ENCODE results near the gene BAIAP2. TPM values are rescaled to one million over a fixed set of nuclear protein-coding genes. Genes with fewer than 3 reads are reported as not detected.

BAIAP2 gene
- total and polyA plus RNA-seq, 2 of the 13 experiments (the other 11 are each of a cell fraction or from before 2014, with no cell fraction given), result 22.5 to 24.0 TPM

- TF ChIP-seq, protein P1, sequence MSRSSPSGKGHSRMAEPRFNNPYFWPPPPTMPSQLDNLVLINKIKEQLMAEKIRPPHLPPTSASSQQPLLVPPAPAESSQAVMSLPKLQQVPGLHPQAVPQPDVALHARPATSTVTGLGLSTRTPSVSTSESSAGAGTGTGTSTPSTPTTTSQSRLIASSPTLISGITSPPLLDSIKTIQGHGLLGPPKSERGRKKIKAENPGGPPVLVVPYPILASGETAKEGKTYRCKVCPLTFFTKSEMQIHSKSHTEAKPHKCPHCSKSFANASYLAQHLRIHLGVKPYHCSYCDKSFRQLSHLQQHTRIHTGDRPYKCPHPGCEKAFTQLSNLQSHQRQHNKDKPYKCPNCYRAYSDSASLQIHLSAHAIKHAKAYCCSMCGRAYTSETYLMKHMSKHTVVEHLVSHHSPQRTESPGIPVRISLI (CRISPR knock-in tag; IDR thresholded peaks at IDR 0.05; ENCODE audit: borderline replicate concordance), result peak; percentile 95
- TF ChIP-seq CAMTA2 (CRISPR knock-in tag; IDR thresholded peaks at IDR 0.05; ENCODE audit: borderline replicate concordance) (no peak), ZNF775 (CRISPR knock-in tag; IDR thresholded peaks at IDR 0.05; ENCODE audit: borderline replicate concordance) (peak; percentile 63; the same call in 1 of the 2 replicates), ZNF232 (CRISPR knock-in tag; IDR thresholded peaks at IDR 0.05; ENCODE audit: borderline replicate concordance) (no peak), MED8 (CRISPR knock-in tag; IDR thresholded peaks at IDR 0.05; ENCODE audit: insufficient replicate concordance) (peak; percentile 19), ZNF292 (CRISPR knock-in tag; IDR thresholded peaks at IDR 0.05; ENCODE audit: borderline replicate concordance, low read depth) (0 out of 2 replicates have a peak, but pooled peaks have one; percentile 29), RXRA (CRISPR knock-in tag; IDR thresholded peaks at IDR 0.05) (peak; percentile 74), ZNF501 (CRISPR knock-in tag; IDR thresholded peaks at IDR 0.05) (peak; percentile 51; the same call in 1 of the 2 replicates), KDM4B (CRISPR knock-in tag; IDR thresholded peaks at IDR 0.05) (no peak), RFX3 (CRISPR knock-in tag; IDR thresholded peaks at IDR 0.05) (peak; percentile 78), TAF1 (CRISPR knock-in tag; IDR thresholded peaks at IDR 0.05) (no peak), KDM5B (CRISPR knock-in tag; IDR thresholded peaks at IDR 0.05; ENCODE audit: borderline replicate concordance) (peak; percentile 44; the same call in 1 of the 2 replicates), CREB1 (IDR thresholded peaks at IDR 0.05) (peak; percentile 48), CREB1 (CRISPR knock-in tag; IDR thresholded peaks at IDR 0.05) (no peak), HNF4A (CRISPR knock-in tag; IDR thresholded peaks at IDR 0.05) (peak; percentile 42; the same call in 1 of the 2 replicates), ZFP90 (CRISPR knock-in tag; IDR thresholded peaks at IDR 0.05; ENCODE audit: borderline replicate concordance) (no peak), TOE1 (CRISPR knock-in tag; IDR thresholded peaks at IDR 0.05) (no peak), SP4 (CRISPR knock-in tag; IDR thresholded peaks at IDR 0.05) (peak; percentile 58; the same call in 1 of the 2 replicates), MXI1 (IDR thresholded peaks at IDR 0.05; ENCODE audit: borderline replicate concordance, low read depth, low read length) (peak; percentile 27; the same call in 1 of the 3 replicates), HNF4G (IDR thresholded peaks at IDR 0.05; ENCODE audit: borderline replicate concordance, low read depth, low read length) (0 out of 2 replicates have a peak, but pooled peaks have one; percentile 17), HNF4G (CRISPR knock-in tag; IDR thresholded peaks at IDR 0.05; ENCODE audit: borderline replicate concordance, low read depth) (no peak)
- TF ChIP-seq, protein P2, sequence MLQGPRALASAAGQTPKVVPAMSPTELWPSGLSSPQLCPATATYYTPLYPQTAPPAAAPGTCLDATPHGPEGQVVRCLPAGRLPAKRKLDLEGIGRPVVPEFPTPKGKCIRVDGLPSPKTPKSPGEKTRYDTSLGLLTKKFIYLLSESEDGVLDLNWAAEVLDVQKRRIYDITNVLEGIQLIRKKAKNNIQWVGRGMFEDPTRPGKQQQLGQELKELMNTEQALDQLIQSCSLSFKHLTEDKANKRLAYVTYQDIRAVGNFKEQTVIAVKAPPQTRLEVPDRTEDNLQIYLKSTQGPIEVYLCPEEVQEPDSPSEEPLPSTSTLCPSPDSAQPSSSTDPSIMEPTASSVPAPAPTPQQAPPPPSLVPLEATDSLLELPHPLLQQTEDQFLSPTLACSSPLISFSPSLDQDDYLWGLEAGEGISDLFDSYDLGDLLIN (CRISPR knock-in tag; IDR thresholded peaks at IDR 0.05; ENCODE audit: borderline replicate concordance), result no peak
- TF ChIP-seq, protein P3, sequence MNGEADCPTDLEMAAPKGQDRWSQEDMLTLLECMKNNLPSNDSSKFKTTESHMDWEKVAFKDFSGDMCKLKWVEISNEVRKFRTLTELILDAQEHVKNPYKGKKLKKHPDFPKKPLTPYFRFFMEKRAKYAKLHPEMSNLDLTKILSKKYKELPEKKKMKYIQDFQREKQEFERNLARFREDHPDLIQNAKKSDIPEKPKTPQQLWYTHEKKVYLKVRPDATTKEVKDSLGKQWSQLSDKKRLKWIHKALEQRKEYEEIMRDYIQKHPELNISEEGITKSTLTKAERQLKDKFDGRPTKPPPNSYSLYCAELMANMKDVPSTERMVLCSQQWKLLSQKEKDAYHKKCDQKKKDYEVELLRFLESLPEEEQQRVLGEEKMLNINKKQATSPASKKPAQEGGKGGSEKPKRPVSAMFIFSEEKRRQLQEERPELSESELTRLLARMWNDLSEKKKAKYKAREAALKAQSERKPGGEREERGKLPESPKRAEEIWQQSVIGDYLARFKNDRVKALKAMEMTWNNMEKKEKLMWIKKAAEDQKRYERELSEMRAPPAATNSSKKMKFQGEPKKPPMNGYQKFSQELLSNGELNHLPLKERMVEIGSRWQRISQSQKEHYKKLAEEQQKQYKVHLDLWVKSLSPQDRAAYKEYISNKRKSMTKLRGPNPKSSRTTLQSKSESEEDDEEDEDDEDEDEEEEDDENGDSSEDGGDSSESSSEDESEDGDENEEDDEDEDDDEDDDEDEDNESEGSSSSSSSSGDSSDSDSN (CRISPR knock-in tag; IDR thresholded peaks at IDR 0.05), result 0 out of 2 replicates have a peak, but pooled peaks have one; percentile 19
Measured at GRCh38 chr17:81070541-81071246, 35.7 kb downstream of the BAIAP2 start (continued).
